ENCODE measurements around the gene ZNF526.

DNA sequence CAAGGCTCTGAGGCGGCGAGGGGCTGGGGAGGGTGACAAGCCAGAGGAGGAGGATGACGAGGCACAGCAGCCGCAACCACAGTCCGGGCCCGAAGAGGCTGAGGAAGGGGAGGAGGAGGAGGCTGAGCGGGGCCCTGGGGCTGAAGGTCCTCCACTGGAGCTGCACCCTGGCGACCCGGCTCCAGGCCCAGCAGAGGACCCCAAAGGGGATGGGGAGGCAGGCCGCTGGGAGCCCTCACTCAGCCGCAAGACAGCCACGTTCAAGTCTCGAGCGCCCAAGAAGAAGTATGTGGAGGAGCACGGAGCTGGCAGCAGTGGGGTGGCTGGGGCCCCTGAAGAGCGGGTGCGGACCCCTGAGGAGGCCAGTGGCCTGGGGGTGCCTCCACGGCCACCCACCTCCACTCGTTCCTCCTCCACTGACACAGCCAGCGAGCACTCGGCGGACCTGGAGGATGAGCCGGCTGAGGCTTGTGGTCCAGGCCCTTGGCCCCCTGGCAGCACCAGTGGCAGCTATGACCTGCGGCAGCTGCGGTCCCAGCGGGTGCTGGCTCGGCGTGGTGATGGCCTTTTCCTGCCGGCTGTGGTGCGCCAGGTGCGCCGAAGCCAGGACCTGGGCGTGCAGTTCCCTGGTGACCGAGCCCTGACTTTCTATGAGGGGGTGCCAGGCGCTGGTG lies 51.9 kb downstream of the ZNF526 start:
- TF ChIP-seq, protein P1, sequence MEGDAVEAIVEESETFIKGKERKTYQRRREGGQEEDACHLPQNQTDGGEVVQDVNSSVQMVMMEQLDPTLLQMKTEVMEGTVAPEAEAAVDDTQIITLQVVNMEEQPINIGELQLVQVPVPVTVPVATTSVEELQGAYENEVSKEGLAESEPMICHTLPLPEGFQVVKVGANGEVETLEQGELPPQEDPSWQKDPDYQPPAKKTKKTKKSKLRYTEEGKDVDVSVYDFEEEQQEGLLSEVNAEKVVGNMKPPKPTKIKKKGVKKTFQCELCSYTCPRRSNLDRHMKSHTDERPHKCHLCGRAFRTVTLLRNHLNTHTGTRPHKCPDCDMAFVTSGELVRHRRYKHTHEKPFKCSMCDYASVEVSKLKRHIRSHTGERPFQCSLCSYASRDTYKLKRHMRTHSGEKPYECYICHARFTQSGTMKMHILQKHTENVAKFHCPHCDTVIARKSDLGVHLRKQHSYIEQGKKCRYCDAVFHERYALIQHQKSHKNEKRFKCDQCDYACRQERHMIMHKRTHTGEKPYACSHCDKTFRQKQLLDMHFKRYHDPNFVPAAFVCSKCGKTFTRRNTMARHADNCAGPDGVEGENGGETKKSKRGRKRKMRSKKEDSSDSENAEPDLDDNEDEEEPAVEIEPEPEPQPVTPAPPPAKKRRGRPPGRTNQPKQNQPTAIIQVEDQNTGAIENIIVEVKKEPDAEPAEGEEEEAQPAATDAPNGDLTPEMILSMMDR (IDR thresholded peaks at IDR 0.05) = no peak
- no peak for TF ChIP-seq POLR2A (IDR thresholded peaks at IDR 0.05)

All from body of pancreas (tissue), 4 donors.